Stimulated activated CD4-positive, alpha-beta T cell treated with anti-CD3 and anti-CD28 coated beads, TNF-alpha, amount 100 ng/mL, for 24 hours (primary cell): ENCODE results near the gene SOCS7.
A peak's percentile ranks its signal among the peaks of the same experiment; 100 is the strongest.

ENCODE experiments used
- DNase-seq, 3 experiments: peaks; one replicate each; pipeline ENCODE4 v3.0.0-alpha.2; 2020; ENCODE audit warnings: low read depth in 3 of 3

The SOCS7 gene

GRCh38 chr17:38441429-38442061 lies 89.9 kb downstream of the SOCS7 start:
- no peak for DNase-seq

DNA sequence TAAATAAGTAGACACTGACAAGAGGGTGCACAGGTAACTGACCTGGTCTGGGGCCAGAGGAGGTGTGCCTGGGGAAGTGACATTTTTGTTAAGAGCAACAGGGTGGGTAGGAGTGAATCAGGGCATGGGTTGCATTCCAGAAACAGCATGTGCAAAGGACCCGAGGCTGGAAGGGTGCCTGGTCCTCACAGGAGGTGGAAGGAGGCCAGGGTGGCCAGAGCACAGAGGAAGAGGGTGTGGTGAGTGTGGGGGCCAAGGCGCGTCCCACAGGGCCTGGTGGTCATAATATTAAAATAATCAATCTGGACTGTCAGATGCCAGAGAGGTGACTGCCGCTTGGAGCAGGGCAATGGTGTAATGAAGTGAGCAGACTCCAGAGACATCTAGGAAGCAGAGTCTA lies 90.9 kb downstream of the SOCS7 start:
- no peak for DNase-seq

DNA sequence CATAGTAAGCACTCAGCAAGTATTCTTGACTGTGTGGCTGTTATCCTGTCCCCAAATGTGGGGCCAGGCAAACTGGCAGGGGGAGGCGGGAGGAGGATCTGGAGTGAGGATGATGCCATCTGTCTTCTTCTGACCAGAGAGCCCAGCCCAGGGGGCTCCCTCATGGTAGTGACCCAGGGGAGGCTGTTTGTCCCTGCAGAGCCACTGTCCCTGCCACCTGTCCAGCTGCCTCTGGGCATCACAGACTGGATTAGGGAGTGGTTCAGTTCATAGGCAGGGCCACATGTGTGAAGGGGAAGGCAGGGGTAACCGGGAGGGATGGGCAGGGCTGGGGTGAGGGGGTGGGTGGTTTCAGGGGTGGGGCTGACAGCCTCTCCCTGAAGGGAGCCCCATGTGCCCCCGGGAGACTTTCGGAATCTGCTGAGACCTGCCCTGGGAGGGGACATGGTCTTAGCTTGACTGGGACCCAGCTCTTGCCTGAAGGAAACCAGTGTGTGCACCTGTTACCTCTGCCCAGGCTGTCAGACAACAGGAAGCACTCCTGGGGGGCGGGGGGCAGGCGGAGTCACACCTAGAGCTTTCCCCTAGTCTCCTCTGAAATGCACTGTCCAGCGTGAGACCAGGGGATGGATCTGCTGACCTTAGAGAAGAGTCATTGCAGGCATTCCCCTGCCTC lies 91.8 kb downstream of the SOCS7 start:
- no peak for DNase-seq

DNA sequence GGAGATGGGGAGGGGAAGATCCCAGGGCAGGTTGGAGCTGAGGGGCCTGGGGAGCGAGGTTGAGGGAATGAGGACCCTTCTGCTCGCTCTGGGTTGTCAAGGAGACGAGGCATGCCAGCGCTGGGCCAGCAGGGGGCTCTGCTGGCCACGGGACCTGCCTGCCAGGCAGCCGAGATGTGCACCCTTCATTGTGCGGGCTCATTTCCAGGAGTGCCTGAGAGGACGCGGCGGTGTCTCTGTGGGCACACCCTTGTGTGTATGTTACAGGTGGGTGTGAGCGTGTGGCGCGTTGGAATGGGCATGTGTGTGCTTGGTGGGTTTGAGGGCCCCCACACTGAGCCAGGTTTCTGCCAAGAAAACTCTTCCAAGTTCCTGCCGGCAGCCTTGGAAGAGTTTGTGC lies 92.5 kb downstream of the SOCS7 start:
- DNase-seq: peak; percentile 19 to 59 (median 43)

DNA sequence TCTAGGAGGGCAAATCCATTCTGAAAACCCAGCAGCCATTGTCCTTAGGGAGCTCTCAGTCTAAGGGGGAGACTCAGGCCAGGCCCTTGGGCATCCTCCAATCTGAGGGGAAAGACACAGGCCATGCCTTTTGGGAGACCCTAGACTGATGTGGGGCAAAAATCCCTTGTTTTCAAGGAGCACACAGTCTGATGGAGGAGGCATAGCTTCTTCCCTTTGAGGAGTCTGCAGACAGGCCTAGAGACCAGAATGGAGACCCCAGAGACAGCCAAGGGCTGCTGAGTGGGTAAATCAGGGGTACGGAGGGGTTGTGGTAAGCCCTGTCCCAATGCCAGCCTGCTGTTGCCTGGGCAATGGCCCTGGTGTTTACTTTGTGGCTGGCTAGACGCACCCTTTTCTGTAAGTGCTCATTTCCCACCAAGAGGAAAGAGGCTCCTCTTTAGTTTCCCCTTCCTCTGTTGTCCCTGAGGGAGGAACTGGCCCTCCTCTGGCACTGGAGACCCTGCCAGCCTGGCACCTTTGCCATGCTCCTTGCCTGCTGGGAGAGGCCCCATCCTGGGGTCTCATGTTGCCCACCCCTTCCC lies 96.0 kb downstream of the SOCS7 start:
- DNase-seq: no peak

- no peak for DNase-seq
Observed at GRCh38 chr17:38448208-38448771, 96.6 kb downstream of the SOCS7 start.

- no peak for DNase-seq
Observed at GRCh38 chr17:38449364-38449763, 97.7 kb downstream of the SOCS7 start.

- no peak for DNase-seq
Observed at GRCh38 chr17:38450557-38451029, 98.9 kb downstream of the SOCS7 start.

GRCh38 chr17:38451030-38451839 lies 99.6 kb downstream of the SOCS7 start:
- DNase-seq: no peak

DNA sequence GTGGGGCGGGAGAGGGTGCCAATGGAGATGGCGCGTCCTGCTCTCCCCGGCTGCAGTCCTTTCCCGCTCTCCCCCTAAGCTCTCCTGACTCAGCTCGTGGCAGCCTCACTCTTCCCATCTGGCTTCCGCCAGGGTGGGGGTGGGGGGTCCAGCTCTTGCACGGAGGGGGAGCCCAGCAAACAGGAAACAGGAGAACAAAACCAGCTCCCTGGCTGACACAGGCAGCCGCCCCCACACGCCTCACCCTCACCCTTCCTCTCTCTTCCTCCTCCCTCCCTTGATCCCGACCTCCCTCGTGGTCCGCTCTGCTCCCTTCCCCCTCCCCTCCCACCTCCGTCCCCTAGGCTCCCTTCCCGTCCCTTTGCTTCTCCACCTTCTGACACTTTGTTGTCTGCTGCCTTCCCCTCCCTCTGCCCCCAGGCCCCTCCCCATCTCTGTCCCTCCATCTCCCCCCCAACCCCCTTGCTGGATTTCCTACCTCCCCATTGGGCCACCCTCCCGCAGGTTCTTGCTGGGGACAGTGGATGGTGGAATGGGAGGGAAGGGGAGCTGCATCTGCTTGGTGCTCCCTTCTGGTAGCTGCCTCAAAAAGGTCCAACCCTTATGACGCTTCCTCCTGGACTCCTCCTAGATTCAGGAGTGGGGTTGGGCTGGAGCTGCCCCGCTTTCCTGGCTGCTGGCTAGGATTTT lies 100.3 kb downstream of the SOCS7 start:
- DNase-seq: no peak

- DNase-seq: no peak
Observed at GRCh38 chr17:38452719-38453118, 101.1 kb downstream of the SOCS7 start.

DNA sequence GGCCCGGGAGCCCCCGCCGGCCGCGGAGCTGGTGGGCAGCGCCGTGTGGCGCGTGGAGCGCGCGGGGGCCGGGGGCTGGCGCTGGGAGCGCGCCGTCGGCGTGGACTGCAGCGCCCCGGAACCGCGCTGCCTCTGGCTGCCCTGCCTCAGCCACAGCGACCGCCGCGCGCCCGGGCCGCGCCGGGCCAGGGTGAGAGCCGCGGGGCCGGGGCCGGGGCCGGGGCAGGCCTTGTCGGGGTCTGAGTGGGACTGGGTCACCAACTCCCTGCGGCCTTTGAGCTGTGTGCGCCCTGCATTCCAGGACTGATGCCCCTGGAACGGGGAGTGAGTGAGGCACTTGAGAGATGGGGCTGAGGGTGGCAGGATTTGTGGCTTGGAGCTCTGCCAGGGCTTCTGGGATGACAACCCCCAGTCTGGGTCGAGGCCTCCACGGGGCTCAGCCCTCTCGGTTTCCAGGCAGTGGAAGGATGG lies 102.3 kb downstream of the SOCS7 start:
- DNase-seq: no peak

DNA sequence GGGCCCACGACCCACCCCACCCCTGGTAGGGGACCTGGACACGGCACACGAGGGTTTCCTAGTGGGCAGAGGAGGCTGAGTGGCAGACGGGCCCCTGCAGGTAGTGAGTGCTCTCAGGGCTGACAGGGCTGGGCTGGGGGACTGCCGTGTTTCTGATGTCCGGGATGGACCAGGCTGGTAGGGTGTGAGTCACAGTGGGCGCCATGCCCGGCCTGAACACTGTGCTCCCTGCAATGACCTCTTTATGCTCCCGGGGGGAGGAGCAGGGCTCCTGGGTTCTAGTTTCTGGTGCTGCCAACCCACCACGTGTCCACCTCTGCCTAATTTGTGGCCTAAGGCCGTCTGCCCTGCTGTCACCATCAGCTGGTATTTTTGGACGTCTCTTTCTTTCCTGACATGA lies 102.9 kb downstream of the SOCS7 start:
- DNase-seq: no peak
